Activated effector memory CD4-positive, alpha-beta T cell treated with Interleukin-2 at 50 U/mL for 16 hours (primary cell): ENCODE results near the gene ACTN4.

Experiments
- DNase-seq: peaks from one replicate; pipeline ENCODE4 v3.0.0-alpha.2; 2020

The ACTN4 gene

DNA sequence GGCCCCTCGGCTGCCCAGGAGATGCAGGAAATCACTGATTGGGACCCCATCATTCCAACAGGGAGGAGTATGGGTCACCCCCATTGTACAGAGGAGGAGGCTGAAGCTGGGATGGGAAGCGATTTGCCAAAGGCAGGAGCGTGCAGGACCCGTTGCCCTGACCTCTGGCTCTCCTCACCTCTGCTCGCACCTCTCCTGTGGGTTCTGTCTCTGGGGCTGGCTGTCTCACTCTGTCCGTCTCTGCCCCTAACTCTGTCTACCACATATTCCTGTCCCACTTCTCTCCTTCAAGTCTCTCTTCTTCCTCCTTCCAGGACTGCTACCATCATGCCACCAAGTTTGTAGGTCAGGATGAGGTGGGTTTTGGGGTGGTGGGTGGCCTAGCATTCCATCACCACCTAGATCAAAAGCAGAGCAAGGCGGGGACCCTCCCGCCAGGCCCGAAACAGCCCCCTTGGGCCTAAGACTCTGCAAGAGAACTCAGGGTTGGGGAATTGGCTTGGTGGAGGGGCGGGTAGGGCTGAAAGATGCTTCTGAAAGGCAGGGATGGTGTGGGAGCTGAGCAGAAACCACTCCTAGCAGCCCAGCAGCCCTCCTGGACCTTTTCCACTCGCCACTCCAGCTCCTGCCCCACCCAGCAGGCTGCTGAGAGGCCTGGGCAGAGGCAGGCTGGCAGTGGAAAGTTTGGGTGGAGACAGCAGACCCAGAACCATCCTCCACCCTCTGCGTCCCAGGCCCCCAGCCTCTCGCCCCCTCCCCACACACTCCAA is 126.9 kb downstream of the ACTN4 start:
- DNase-seq, result no peak

DNA sequence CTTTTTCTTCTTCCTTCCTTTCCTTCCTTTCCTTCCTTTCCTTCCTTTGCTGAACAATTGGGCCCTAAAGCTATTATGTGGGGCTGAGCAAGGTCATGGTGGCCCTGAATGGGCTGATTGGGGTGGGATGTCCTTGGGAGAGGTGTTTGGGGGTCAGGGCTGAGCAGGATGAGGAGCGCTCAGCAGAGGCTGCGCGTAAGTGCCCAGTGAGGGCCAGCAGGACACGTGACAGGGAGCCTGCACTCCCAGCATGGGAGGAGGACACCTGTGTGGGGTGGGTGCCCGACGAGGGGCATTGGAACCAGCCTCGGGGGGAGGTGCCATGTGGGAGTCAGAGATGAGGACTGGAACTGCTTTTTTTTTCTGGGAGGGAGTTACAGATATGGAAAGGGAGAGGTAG is 131.3 kb downstream of the ACTN4 start:
- DNase-seq, result no peak

DNA sequence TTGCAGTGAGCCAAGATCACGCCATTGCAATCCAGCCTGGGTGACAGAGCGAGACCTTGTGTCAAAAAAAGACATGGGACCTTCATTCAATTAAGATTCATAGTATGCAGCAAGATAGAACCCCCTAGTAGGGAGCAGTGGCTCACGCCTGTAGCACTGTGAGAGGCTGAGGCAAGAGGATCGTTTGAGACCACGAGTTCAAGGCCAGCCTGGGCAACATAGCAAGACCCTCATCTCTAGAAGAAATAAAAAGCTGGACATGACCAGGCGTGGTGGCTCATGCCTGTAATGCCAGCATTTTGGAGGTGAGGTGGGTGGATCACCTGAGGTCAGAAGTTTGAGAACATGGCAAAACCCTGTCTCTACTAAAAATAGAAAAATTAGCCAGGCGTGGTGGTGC is 133.0 kb downstream of the ACTN4 start:
- no peak for DNase-seq

DNA sequence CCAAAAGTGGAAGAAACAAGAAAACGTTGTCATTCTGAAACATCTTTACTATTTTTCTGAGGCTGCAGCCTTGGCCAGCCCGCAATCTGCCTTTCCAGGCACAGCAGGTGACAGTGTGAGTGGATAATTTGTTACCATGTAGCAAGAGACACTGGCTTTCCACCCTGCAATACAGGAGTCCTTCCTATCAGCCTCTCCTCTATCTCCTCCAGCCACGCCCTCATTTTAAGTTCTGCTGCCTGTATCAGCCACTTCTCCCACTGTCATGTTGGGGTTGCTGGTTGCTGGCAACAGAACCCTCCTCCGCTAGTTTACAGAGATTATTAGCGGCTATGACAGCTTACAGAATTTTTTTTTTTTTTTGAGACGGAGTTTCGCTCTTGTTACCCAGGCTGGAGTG is 133.6 kb downstream of the ACTN4 start:
- DNase-seq, result no peak
